GM19240 (cell line): Measurements from ENCODE around the gene NGB.

ENCODE experiments used
- DNase-seq: peaks from one replicate; pipeline ENCODE4 v3.0.0; 2011; ENCODE audit warnings: low spot score; ENCODE audit not compliant: insufficient read length

Gene NGB

DNA sequence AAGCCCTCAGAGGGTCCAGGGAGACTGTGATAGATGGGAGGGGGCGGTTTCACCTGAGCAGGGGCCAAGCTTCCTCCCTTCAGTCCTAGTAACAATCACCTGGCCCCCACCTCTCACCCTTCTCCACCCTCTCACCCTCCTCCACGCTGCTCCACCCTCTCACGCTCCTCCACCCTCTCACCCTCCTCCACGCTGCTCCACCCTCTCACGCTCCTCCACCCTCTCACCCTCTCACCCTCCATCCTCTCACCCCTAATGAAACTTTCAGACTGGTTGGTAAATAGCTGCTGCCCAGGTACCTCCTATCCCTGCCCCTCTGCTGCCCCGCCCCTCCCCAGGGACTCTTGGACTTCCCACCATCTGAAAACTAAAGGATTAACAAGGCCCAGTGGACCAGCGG is 34.2 kb downstream of the NGB start:
- no peak for DNase-seq

DNA sequence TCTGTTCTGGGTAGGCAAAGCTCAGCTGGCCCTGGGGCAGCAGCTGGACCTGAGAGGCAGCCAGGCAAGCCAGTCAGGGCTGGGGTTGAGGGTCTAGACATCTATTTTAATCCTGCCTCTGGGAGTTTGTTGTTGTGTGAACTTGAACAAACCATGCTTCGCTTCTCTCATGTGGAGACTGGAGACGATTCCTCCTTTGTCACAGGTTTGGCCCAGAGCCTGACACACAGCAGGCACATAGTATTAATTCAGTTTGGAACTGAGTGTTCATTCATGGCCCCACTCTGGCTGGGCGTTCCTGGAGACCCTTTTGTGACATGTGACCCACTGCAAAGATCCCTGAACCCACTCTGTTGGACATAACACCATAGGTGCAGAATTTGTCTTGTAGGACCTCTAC is 39.3 kb downstream of the NGB start:
- DNase-seq, result no peak

DNA sequence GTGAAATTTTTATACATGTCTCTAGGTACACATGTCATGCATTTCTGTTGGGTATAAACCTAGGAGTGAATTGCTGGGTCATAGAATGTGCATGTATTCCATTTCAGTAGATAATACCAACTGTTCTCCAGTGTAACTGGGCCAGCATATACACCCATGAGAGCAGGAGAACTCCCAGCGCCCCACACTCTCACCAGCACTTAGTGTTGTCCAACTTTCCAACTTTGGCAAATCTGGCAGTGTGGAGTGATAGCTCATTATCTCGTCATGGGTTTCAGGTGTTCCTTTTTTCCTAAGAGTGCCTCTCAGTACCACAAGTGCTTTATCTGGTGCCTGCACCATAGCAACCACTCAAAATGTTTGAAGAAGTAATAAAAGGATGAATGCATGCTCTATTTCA is 40.1 kb downstream of the NGB start:
- no peak for DNase-seq

DNA sequence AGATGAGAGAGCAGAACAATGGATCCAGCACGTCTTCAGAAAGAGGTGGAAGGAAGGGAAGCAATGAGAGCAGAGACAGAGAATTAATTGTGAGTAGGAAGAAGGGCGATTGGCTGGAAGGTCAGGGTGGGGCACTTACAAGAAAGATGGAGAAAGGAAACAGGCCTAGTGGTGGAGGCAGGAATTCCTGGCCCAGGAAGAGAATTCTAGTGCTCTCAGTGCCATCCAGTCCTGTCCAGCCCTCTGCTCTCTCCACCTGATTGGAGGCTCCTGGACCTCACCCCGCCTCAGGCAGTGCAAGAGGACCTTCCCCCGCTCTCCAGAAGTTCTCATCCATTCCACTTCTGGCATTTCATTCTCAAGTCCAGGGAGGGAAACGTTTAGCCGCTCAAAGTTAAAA is 43.0 kb downstream of the NGB start:
- DNase-seq, result no peak

DNA sequence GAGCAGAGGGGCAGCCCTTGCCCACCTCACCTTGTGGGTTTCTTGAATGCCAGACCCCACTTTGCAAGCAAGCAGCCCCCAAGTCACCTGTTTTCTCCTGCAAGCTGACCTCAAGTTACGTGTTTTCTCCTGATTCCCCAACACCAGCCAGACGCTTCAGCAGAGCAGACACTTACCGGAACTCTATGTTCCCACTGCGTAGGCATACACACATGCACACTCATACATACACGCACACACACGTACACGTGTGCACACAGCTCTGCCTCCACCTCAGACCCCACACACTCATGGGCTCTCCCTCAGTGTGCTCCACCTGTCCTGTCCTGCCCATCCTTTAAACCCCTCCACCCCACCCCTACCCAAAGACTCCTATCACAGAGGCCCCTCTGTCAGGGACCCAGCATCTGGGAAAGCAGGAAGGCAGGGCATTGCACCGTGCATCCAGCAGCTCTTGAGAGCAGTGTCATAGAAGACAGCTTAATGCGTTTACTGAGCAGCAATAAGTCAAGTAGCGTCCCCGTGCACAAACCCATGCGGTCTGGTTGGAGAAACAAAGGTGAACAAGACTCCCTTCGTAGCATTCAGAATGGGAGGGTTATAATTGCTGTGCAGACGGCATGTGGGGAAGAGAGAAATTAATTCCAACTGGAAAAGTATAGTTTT is 45.0 kb downstream of the NGB start:
- no peak for DNase-seq

DNA sequence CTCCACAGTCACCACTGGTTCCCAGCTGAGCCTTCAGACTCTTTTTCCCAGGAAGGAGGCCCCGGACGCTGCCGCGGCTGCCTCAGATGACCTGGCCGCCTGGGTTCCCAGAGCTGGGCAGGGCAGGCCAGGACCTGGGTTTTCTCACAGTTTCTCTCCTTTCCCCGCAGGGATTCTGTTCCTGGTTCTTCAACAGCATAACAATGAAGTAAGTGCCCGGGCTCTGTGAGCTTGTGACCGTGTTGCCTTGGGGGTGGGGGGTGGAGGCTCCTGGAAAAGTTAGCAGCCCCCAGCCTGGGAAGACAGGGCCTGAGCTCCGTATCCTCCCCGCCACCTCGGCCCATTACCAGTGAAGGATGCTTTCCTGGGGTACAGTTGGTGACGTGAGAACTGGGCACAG is 45.8 kb downstream of the NGB start:
- no peak for DNase-seq

DNA sequence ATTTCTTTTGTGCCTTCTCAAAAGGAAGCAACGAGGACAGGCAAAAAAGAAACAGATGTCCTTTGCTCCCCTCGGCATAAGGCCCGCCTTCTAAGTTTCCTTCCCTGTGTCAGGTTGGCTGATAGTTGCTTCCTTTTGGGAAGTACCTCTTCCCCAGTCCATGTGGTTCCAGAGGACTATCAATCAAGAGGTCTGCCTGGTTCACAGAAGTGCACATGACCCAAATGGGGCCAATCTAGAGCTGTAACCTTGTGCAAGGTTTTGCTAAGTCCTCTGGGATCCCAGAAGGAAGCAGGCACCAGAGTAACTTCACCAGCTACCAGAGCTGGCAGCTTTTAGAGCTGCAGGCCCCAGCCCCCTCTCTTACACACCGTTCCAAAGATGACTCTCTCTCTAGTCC is 46.8 kb downstream of the NGB start:
- no peak for DNase-seq

DNA sequence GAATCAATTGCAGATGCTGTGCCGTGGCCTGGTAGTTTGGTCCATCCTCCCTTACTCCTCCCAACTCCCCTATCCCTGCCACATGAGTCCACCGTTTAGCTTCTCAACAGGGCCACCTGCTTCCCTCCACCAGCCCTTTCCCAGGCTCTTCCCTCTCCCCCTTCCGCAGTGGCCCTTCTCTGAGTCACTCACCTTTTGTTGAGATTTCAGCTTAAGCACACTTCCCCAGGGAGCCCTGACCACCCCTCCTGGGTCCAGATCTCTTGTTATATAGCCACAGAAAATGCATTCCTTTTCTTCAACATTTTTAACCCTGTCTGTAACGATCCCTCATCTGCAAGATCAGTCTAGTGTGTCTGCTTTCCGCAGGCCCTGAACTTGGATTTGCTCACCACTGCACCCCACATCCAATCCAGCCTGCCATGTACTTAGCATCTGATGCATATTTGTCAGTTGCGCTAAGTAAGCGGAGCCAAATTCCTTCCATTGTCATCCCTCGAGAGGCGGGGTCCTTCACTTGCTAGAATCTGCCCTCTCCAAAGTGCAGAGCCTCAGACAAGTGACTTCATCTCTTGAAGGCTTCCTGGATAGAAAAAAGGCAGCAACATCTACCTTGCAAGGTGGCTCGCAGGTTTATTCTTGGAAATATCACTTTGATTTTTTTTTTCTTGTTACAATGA is 48.3 kb downstream of the NGB start:
- no peak for DNase-seq

DNA sequence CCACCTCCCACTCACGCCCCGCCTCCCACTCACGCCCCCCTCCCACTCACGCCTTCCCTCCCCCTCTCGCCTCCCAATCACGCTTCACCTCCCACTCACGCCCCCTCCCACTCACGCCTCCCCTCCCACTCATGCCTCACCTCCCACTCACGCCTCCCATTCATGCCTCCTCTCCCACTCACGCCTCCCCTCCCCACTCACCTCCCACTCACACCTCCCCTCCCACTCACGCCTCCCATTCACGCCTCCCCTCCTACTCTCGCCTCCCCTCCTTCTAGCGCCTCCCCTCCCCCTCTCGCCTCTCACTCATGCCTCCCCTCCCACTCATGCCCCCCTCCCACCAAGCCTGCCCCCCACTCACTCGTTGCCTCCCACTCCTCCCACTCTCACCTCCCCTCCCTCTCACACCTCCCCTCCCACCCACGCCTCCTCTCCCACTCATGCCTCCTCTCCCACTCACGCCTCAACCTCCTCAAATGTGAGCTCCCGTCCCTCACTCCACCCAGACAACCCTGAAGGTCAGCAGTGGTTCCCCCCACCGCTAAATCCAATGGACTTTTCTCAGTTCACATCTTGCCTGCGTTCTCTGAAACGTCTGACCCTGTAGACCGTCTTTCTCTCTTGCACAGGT is 49.6 kb downstream of the NGB start:
- DNase-seq, result no peak

DNA sequence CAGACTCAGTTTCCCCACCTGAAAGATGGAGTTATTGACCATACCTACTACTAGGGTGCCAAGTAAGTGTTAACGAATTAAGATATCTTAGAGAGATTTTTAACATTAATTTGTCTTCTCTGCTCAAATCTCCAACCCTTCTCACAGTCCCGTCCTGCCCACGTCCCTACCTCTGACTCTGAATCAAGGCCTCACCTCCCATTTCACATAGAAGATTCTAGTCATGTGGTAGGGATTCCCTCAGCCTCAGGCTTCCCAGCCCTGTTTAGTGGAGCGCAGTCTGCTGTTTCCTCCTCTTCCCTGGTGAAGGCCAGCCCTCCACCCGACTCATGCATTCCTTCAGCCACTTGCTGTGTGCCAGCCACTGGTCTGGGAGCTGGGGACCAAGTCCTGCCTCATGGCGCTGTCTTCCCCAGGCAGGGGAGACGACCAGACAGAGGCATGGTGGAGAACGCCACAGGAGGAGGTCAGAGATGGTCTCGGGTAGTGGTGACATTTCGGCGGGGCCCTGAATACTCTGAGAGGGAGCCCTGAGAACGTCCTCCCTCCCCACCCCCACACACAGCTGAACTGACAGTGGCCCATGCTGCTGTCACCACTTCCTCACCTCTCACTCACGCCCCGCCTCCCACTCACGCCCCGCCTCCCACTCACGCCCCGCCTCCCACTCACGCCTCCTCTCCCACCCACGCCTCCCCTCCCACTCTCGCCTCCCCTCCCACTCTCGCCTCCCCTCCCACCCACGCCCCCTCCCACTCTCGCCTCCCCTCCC is 50.6 kb downstream of the NGB start:
- DNase-seq, result no peak

DNA sequence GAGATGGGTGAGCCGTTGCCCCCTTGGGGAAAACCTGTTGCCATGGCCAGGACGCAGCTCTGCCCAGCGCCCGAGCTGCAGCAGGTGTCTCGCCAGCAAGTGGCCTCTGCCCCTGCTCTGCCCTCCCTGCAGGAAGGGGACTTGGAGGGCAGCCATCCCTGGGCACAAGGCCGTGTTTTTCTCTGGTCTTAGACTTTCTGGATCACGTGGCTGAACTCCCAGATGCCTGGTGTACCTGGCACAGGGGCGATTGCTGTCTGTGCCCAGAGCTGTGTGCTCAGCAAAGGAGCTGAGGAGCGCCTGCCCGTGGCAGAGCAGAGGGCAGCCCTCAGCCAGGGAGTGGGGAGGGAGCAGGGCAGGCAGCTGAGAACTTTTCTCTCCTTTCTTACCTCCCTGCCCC is 51.4 kb downstream of the NGB start:
- DNase-seq, result no peak

DNA sequence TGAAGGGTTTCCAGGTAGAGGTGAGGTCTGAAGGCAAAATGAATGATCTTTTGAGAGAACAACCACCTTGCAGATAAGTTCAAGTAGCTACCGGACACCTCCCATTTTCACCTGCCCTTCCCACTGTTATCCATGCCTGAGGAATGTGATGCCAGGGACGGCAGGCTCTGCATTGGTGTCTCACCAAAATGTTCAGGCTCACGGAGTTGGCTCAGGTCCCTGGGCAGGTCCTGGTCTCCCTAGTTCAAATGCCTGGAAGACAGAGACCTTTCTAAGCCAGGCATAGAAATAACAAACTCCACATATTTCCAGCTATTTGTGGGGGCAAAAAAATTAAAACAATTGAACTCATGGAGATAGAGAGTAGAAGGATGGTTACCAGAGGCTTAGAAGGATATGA is 53.5 kb downstream of the NGB start:
- no peak for DNase-seq
